Progenitor cell of endocrine pancreas (in vitro differentiated cells): ENCODE data around the gene TMEM184B. TPM values are rescaled to one million over a fixed set of nuclear protein-coding genes. Genes with fewer than 3 reads are reported as not detected.
A peak's percentile ranks its signal among the peaks of the same experiment; 100 is the strongest.

Experiments used
- DNase-seq: peaks from one replicate; pipeline ENCODE4 v3.0.0; 2021; ENCODE audit warnings: low spot score; ENCODE audit not compliant: unreplicated experiment
- H3K27ac Mint-ChIP-seq: 2 replicates; pipeline ENCODE4 v1.8.0; 2021; ENCODE audit warnings: mild to moderate bottlenecking, moderate library complexity, mixed read lengths
- H3K27me3 Mint-ChIP-seq: 2 replicates; pipeline ENCODE4 v1.8.0; 2021; ENCODE audit warnings: mixed read lengths
- H3K36me3 Mint-ChIP-seq: 2 replicates; pipeline ENCODE4 v1.8.0; 2022; ENCODE audit warnings: mixed read lengths; ENCODE audit not compliant: insufficient read depth
- H3K4me1 Mint-ChIP-seq: 2 replicates; pipeline ENCODE4 v1.8.0; 2021; ENCODE audit warnings: low read depth, mixed read lengths
- H3K4me3 Mint-ChIP-seq: 2 replicates; pipeline ENCODE4 v1.8.0; 2021; ENCODE audit warnings: low read depth, mild to moderate bottlenecking, moderate library complexity, mixed read lengths
- H3K9me3 Mint-ChIP-seq: 2 replicates; pipeline ENCODE4 v1.8.0; 2021; ENCODE audit warnings: low read depth, mixed read lengths
- long read RNA-seq: library from polyadenylated mRNA; unstranded; transcript quantifications from one replicate; pipeline ENCODE4 v2.0.0, GENCODE V29; 2020
- total RNA-seq: library from RNA; stranded (reverse); gene quantifications from 2 replicates; pipeline ENCODE4 v1.2.1, GENCODE V29; 2021
- TF ChIP-seq, protein P1 (sequence below): fragments of 200-600 bp; sonication (generic); IDR thresholded peaks from one replicate; pipeline ENCODE4 v1.5.0; 2021; ENCODE audit warnings: antibody characterized with exemption, mild to moderate bottlenecking; ENCODE audit not compliant: unreplicated experiment

The TMEM184B gene
- total RNA-seq: 67.3 and 71.7 TPM in 2 replicates
- long read RNA-seq, partial matches to known transcripts: 0 of 6 reads
- long read RNA-seq, other reads (novel, unspliced or antisense): 4 of 6 reads

DNA sequence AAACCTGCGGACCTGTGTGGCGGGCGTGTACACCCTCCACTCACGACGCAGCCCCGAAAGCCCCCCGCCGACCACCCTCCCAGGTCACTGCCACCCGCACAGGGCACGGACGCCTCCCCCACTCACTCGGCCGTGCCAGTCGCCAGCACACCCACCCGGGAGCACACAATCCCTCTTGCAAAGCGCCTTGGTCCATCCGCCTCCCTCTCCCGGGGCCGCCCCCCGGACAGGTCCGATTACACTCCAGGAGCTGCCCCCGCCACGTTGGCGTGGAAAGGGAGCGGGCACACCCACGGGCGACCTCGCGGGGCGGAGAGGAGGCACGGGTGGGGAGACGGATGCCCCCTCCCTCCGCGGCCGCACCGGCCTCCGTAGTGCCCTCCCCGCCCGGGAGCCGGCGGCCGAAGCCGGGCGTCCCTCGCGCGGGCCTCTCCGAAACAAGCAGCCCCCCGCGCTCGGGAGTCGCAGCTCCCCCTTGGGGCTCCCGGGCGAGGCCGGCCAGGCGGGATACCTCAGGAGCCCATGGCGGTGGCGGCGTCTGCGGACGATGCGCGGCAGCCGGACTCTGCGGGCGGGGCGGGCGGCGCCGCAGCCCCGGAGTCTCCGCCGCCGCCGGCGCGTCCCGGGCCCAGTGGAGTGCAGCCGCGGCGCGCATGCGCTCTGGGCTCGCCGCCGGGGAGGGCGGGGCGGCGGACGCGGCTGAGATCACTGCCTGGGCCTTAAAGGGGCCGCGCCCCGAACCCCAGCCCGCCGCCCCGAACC lies at the start of gene TMEM184B:
Gene TMEM184B (minus strand): TSS at position 638 of the 762 bp plus-strand sequence. CDS start 25,049 bp downstream, outside the sequence.
- Mint-ChIP-seq H3K9me3 (no peaks in the 10 kb centered on the region), H3K4me1 (peaks cover 28% of the 10 kb centered on the region), H3K4me3 (peak within 1 kb of the TSS; percentile 90), H3K27ac (peak within 1 kb of the TSS; percentile 92), H3K36me3 (peaks cover 2% of the 10 kb centered on the region), H3K27me3 (peaks cover 4% of the 10 kb centered on the region)
- peak; percentile 68 for DNase-seq
- TF ChIP-seq, protein P1, sequence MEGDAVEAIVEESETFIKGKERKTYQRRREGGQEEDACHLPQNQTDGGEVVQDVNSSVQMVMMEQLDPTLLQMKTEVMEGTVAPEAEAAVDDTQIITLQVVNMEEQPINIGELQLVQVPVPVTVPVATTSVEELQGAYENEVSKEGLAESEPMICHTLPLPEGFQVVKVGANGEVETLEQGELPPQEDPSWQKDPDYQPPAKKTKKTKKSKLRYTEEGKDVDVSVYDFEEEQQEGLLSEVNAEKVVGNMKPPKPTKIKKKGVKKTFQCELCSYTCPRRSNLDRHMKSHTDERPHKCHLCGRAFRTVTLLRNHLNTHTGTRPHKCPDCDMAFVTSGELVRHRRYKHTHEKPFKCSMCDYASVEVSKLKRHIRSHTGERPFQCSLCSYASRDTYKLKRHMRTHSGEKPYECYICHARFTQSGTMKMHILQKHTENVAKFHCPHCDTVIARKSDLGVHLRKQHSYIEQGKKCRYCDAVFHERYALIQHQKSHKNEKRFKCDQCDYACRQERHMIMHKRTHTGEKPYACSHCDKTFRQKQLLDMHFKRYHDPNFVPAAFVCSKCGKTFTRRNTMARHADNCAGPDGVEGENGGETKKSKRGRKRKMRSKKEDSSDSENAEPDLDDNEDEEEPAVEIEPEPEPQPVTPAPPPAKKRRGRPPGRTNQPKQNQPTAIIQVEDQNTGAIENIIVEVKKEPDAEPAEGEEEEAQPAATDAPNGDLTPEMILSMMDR: no peak

DNA sequence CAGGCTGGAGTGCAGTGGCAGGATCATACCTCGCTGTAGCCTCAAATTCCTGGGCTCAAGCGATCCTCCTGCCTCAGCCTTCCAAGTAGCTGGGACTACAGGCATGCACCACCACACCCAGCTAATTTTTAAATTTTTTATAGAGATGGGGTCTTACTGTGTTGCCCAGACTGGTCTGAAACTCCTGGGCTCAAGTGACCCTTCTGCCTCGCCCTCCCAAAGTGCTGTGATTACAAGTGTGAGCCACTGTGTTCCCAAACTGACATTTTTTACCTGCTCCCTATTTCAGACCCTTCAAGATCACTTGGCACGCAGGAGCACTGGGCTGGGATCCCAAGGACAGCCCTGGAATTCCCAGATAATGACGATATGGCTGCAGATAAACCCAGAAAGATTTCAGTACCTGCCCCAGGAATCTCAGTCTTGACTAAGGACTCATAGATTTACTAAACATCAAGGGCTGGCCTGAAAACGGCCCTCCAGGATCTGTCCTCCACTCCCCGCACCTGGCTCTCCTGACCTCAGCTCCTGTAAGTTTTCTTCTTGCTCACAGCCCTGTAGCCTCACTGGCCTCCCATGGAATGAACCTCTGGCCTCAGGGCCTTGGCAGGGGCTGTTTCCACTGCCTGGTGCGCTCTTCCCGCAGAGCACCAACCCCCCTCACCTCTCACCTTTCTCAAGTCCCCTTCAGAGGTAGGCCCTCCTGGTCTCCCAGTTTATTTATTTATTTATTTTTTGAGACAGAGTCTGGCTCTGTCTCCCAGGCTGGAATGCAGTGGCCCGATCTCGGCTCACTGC lies 48.0 kb upstream of the TMEM184B start:
- Mint-ChIP-seq H3K27ac (peak overlapping the region; percentile 86), H3K36me3 (no peaks in the 10 kb centered on the region), H3K27me3 (peaks cover 6% of the 10 kb centered on the region), H3K4me3 (no peak overlapping the region), H3K9me3 (no peaks in the 10 kb centered on the region), H3K4me1 (peaks cover 11% of the 10 kb centered on the region)
- DNase-seq: no peak
- TF ChIP-seq, protein P1: no peak

DNA sequence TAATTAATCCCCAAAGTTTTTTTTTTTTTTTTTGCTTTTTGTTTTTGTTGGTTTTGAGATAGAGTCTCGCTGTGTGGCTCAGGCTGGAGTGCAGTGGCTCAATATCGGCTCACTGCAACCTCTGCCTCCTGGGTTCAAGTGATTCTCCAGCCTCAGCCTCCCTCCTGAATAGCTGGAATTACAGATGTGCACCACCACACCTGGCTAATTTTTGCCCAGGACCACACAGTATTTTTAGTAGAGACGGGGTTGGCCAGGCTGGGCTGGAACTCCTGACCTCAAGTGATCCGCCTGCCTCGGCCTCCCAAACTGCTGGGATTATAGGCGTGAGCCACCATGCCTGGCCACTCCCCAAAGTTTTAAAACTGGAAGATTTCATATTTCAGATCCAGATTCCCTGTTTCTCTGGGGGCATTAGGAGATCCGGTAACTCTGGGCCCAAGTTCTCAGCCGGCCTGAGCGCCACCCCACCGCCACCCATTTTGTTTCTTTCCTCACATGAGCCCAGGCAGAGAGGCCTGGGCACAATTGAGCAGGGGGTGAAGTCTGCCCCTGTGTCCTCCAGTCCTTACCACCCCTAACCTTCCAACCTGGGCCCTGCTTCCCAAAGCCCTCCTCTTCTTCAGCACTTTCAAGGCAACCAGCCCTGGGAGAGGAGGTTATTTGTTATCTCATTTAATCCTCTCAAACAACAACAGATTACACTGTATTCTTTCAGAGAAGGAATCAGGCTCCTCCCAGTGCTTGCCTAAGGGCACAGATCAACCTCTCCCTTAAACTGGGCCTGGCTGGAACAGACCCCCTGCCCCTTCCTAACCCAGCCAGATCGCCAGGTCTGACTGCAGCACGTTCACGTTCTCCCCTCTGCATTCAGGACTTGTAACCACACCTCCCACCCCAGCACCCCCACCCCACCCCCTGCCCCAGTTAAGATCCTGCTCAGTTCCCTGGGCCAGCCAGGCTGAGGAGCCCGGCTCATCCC lies 46.3 kb upstream of the TMEM184B start:
- Mint-ChIP-seq H3K9me3 (no peaks in the 10 kb centered on the region), H3K27me3 (peaks cover 6% of the 10 kb centered on the region), H3K36me3 (no peaks in the 10 kb centered on the region), H3K27ac (peak overlapping the region; percentile 96), H3K4me1 (peaks cover 25% of the 10 kb centered on the region), H3K4me3 (peak overlapping the region; percentile 47)
- no peak for DNase-seq
- TF ChIP-seq, protein P1: no peak

DNA sequence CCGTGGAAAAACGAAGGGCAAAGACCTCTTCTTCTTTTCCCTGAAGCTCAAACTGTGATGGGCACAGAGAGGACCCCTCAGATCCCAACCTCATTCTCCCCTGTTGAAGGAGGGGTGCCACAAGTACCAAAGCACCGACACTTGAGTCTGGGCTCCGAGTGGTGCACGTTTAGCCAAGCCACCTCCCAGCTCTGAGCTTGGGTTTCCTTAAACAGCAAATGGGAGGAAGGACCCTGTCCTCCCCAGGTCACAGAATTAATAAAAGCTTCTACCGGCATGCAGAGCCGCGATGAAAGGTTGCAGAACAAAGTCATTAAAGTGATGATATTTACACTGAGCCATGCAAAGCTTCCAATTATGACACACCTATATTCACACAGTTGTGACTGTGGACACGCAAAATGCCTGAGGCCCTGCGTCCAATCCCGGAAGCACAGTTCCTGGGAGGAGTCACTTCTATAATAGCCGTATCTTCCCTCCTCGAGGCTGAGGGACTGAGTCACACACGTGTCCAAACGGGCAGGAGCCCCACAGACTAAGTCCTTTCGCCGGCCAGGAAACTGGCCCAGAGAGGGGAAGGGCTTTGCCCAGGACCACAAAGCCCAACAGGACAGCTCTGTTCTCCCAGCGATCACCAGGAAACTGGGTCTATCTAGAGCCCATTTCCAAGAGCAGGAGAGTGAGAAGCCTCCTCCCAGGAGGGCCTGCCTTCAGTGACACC lies 45.3 kb upstream of the TMEM184B start:
- peak overlapping the region; percentile 73 for H3K4me3 Mint-ChIP-seq
- H3K27ac Mint-ChIP-seq: peak overlapping the region; percentile 96
- H3K27me3 Mint-ChIP-seq: peaks cover 6% of the 10 kb centered on the region
- peaks cover 29% of the 10 kb centered on the region for H3K4me1 Mint-ChIP-seq
- DNase-seq: no peak
- H3K9me3 Mint-ChIP-seq: no peaks in the 10 kb centered on the region
- TF ChIP-seq, protein P1: no peak
- H3K36me3 Mint-ChIP-seq: peaks cover 1% of the 10 kb centered on the region
